ENCODE measurements around the gene ASB18. TPM values are rescaled to one million over a fixed set of nuclear protein-coding genes. Genes with fewer than 3 reads are reported as not detected.

Gene ASB18
- total RNA-seq, 1 donor from 2014 or later = not detected

DNA sequence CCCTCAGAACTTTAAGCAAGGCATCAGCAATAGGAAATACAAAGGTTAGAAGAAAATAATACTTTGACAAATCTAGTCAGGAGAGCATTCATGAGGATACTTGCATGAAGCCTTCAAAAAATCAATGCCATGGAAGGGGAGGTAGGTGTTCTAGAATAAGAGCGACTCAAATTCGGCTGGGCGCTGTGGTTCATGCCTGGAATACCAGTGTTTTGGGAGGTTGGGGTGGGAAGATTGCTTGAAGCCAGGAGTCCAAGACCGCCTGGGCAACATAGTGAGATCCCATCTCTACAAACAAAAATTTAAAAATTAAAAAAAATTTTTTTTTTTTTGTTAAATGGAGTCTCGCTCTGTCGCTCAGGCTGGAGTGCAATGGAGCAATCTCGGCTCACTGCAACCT, 117.8 kb downstream of the ASB18 start:
- Mint-ChIP-seq H3K4me1 (ENCODE audit: unreplicated experiment) (peaks cover 7% of the 10 kb centered on the region), H3K4me3 (ENCODE audit: unreplicated experiment) (no peak overlapping the region), H3K36me3 (ENCODE audit: low read depth, unreplicated experiment) (no peaks in the 10 kb centered on the region), H3K9me3 (ENCODE audit: unreplicated experiment) (no peaks in the 10 kb centered on the region), H3K27me3 (ENCODE audit: unreplicated experiment) (peaks cover 7% of the 10 kb centered on the region), H3K27ac (ENCODE audit: unreplicated experiment) (no peak overlapping the region)
- DNase-seq (ENCODE audit: low spot score) = no peak
- TF ChIP-seq, protein P1, sequence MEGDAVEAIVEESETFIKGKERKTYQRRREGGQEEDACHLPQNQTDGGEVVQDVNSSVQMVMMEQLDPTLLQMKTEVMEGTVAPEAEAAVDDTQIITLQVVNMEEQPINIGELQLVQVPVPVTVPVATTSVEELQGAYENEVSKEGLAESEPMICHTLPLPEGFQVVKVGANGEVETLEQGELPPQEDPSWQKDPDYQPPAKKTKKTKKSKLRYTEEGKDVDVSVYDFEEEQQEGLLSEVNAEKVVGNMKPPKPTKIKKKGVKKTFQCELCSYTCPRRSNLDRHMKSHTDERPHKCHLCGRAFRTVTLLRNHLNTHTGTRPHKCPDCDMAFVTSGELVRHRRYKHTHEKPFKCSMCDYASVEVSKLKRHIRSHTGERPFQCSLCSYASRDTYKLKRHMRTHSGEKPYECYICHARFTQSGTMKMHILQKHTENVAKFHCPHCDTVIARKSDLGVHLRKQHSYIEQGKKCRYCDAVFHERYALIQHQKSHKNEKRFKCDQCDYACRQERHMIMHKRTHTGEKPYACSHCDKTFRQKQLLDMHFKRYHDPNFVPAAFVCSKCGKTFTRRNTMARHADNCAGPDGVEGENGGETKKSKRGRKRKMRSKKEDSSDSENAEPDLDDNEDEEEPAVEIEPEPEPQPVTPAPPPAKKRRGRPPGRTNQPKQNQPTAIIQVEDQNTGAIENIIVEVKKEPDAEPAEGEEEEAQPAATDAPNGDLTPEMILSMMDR (IDR thresholded peaks at IDR 0.05; ENCODE audit: unreplicated experiment) = no peak

- Mint-ChIP-seq H3K4me1 (ENCODE audit: unreplicated experiment) (peaks cover 7% of the 10 kb centered on the region), H3K36me3 (ENCODE audit: low read depth, unreplicated experiment) (no peaks in the 10 kb centered on the region), H3K4me3 (ENCODE audit: unreplicated experiment) (no peak overlapping the region), H3K27ac (ENCODE audit: unreplicated experiment) (no peak overlapping the region), H3K27me3 (ENCODE audit: unreplicated experiment) (peaks cover 6% of the 10 kb centered on the region), H3K9me3 (ENCODE audit: unreplicated experiment) (no peaks in the 10 kb centered on the region)
- TF ChIP-seq, protein P1 (IDR thresholded peaks at IDR 0.05; ENCODE audit: unreplicated experiment) = no peak
- DNase-seq (ENCODE audit: low spot score) = no peak
Observed at GRCh38 chr2:236143811-236144210, 120.4 kb downstream of the ASB18 start.

Other genes with a start within 250 kb of the ASB18 start
- 3.5 TPM for gene GBX2, start 96.0 kb downstream of the ASB18 start, total RNA-seq (ENCODE audit: unreplicated experiment)

Measured in endothelial cell (in vitro differentiated cells).